ENCODE data around the gene TEX261.

TEX261 gene

GRCh38 chr2:70947556-70948184 is 47.0 kb downstream of the TEX261 start:
- no peaks in the 10 kb centered on the region for H3K4me1 ChIP-seq
- no peak for DNase-seq
- H3K9me3 ChIP-seq, result no peaks in the 10 kb centered on the region
- H3K27me3 ChIP-seq, result no peaks in the 10 kb centered on the region
- no peak for TF ChIP-seq CTCF (IDR thresholded peaks at IDR 0.05; ENCODE audit: low read depth, low read length)
- no peaks in the 10 kb centered on the region for H3K36me3 ChIP-seq
- H3K4me3 ChIP-seq (ENCODE audit: low read depth, low read length), result no peak overlapping the region

- Histone ChIP-seq H3K27me3 (no peaks in the 10 kb centered on the region), H3K4me3 (ENCODE audit: low read depth, low read length) (no peak overlapping the region), H3K9me3 (no peaks in the 10 kb centered on the region), H3K36me3 (no peaks in the 10 kb centered on the region), H3K4me1 (no peaks in the 10 kb centered on the region)
- peak; percentile 67 for TF ChIP-seq CTCF (IDR thresholded peaks at IDR 0.05; ENCODE audit: low read depth, low read length)
- DNase-seq, result peak; percentile 52
These were observed 47.7 kb downstream of the TEX261 start for GRCh38 chr2:70946832-70947442.

GRCh38 chr2:70944111-70944690 is 50.5 kb downstream of the TEX261 start:
- Histone ChIP-seq H3K36me3 (no peaks in the 10 kb centered on the region), H3K9me3 (no peaks in the 10 kb centered on the region), H3K4me3 (ENCODE audit: low read depth, low read length) (no peak overlapping the region), H3K4me1 (no peaks in the 10 kb centered on the region), H3K27me3 (no peaks in the 10 kb centered on the region)
- DNase-seq, result no peak
- TF ChIP-seq CTCF (IDR thresholded peaks at IDR 0.05; ENCODE audit: low read depth, low read length), result no peak

- no peak for DNase-seq
- no peaks in the 10 kb centered on the region for H3K4me1 ChIP-seq
- H3K4me3 ChIP-seq (ENCODE audit: low read depth, low read length), result no peak overlapping the region
- H3K36me3 ChIP-seq, result no peaks in the 10 kb centered on the region
- no peaks in the 10 kb centered on the region for H3K9me3 ChIP-seq
- TF ChIP-seq CTCF (IDR thresholded peaks at IDR 0.05; ENCODE audit: low read depth, low read length), result no peak
- no peaks in the 10 kb centered on the region for H3K27me3 ChIP-seq
These were observed 51.3 kb downstream of the TEX261 start for GRCh38 chr2:70943205-70943871.

- TF ChIP-seq CTCF (IDR thresholded peaks at IDR 0.05; ENCODE audit: low read depth, low read length), result no peak
- DNase-seq, result no peak
- Histone ChIP-seq H3K27me3 (no peaks in the 10 kb centered on the region), H3K4me1 (no peaks in the 10 kb centered on the region), H3K9me3 (no peaks in the 10 kb centered on the region), H3K4me3 (ENCODE audit: low read depth, low read length) (no peak overlapping the region), H3K36me3 (no peaks in the 10 kb centered on the region)
These were observed 52.1 kb downstream of the TEX261 start for GRCh38 chr2:70942396-70943204.
